Gastroesophageal sphincter (tissue), 3 donors: Measurements from ENCODE around the gene ANKS6.

Source experiments
- CTCF ChIP-seq, 4 experiments: fragments of 200-600 bp in 2 of 4; fragments of 450-650 bp in 2 of 4; sonication (generic) in 1 of 4; IDR thresholded peaks; one replicate each; pipeline ENCODE4 v1.5.1; 2017 to 2019; ENCODE audit warnings: antibody characterized with exemption in 4 of 4, mild to moderate bottlenecking in 2 of 4, moderate library complexity in 2 of 4
- POLR2A ChIP-seq, 2 donors: fragments of 450-650 bp; IDR thresholded peaks; one replicate each; pipeline ENCODE4 v1.6.1; 2017; ENCODE audit warnings: antibody characterized with exemption in 2 of 2, mild to moderate bottlenecking in 2 of 2, moderate library complexity in 1 of 2

DNA sequence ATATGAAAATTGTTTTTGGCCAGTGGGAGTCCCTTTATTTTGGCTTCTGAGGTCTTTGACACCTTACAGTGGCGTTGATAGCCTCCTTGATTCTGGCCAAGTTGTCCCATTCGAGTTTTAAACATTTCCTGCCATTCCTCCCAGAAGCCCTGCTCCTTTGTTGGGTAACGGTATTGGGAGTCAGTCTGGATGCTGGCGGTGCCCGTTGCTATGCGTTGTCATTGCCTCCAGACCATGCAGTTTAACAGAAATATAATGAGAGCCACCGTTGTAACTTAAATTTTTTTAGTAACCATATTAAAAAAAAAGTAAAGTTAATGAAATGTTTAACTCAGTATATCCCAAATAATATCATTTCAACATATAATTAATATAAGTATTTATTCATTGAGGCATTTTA is 46.2 kb upstream of the ANKS6 start:
- no peak for TF ChIP-seq CTCF (IDR thresholded peaks at IDR 0.05)
- no peak for TF ChIP-seq POLR2A (IDR thresholded peaks at IDR 0.05)
